Measurements from ENCODE around the gene LRRTM4. TPM values are rescaled to one million over a fixed set of nuclear protein-coding genes. Genes with fewer than 3 reads are reported as not detected.
"Not testable (repeated sequence)": the region's sequence is repeated elsewhere in the genome, so short reads cannot be mapped to it uniquely, and the experiment has no call there.

Gene LRRTM4
- total and polyA plus RNA-seq, 7 experiments from 2014 or later = not detected

DNA sequence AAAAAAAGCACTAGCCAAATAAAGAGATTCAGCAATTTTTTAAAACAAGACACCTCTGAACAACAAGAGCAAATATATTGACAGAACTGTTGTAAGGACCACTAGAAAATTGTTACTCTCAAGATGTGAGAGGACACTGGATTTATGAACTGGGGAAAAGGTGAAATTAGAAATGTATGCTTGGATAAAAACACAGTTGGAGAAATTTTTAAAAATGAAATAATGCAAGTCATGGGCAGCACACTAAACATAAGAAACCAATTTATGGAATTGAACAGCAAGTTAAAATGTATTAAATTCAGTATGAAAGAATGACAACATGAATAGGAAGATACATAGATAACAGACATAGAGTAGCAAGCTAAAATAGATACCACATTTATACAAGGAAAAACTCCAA is 377.4 kb downstream of the LRRTM4 start:
- H3K27me3 ChIP-seq (ENCODE audit: control insufficient read depth in 2 of 2, insufficient read depth in 2 of 2, low read length in 2 of 2) = no peaks in the 10 kb centered on the region
- DNase-seq (no peak), ATAC-seq (no peak)
- Mint-ChIP-seq H3K4me3 (no peak overlapping the region), H3K27me3 (no peaks in the 10 kb centered on the region), H3K4me1 (no peaks in the 10 kb centered on the region), H3K27ac (no peak overlapping the region), H3K9me3 (peaks cover 0 to 19% (median 9%) of the 10 kb centered on the region in 11 donors), H3K36me3 (no peaks in the 10 kb centered on the region)
- no peaks in the 10 kb centered on the region for H3K36me3 ChIP-seq (ENCODE audit: control insufficient read depth in 2 of 3, insufficient read depth in 3 of 3, low read length in 3 of 3)
- intact Hi-C loops (cut with micrococcal nuclease) = no loop called here
- no peak overlapping the region for H3K27ac ChIP-seq (ENCODE audit: low read depth, low read length)
- ChIA-PET CTCF (no interaction called here), POLR2A (no interaction called here)
- no peaks in the 10 kb centered on the region for H3K4me1 ChIP-seq (ENCODE audit: control insufficient read depth in 2 of 2, insufficient read depth in 2 of 2, low read length in 2 of 2)
- no peak overlapping the region for H3K4me3 ChIP-seq (ENCODE audit: low read length)
- no peaks in the 10 kb centered on the region for H3K9me3 ChIP-seq (ENCODE audit: control insufficient read depth in 2 of 3, low read length in 3 of 3)

GRCh38 chr2:77142141-77142540 is 380.0 kb downstream of the LRRTM4 start:
- Mint-ChIP-seq H3K4me3 (no peak overlapping the region), H3K27ac (no peak overlapping the region), H3K27me3 (no peaks in the 10 kb centered on the region), H3K9me3 (peaks cover 0 to 31% (median 14%) of the 10 kb centered on the region in 11 donors), H3K4me1 (no peaks in the 10 kb centered on the region), H3K36me3 (no peaks in the 10 kb centered on the region)
- H3K9me3 ChIP-seq (ENCODE audit: control insufficient read depth in 2 of 3, low read length in 3 of 3) = no peaks in the 10 kb centered on the region
- no peak overlapping the region for H3K4me3 ChIP-seq (ENCODE audit: low read length)
- H3K36me3 ChIP-seq (ENCODE audit: control insufficient read depth in 2 of 3, insufficient read depth in 3 of 3, low read length in 3 of 3) = no peaks in the 10 kb centered on the region
- POLR2A ChIA-PET = no interaction called here
- intact Hi-C loops (cut with micrococcal nuclease) = no loop called here
- CTCF ChIA-PET = no interaction called here
- no peak overlapping the region for H3K27ac ChIP-seq (ENCODE audit: low read depth, low read length)
- DNase-seq (no peak), ATAC-seq (no peak)
- H3K27me3 ChIP-seq (ENCODE audit: control insufficient read depth in 2 of 2, insufficient read depth in 2 of 2, low read length in 2 of 2) = no peaks in the 10 kb centered on the region
- H3K4me1 ChIP-seq (ENCODE audit: control insufficient read depth in 2 of 2, insufficient read depth in 2 of 2, low read length in 2 of 2) = no peaks in the 10 kb centered on the region

DNA sequence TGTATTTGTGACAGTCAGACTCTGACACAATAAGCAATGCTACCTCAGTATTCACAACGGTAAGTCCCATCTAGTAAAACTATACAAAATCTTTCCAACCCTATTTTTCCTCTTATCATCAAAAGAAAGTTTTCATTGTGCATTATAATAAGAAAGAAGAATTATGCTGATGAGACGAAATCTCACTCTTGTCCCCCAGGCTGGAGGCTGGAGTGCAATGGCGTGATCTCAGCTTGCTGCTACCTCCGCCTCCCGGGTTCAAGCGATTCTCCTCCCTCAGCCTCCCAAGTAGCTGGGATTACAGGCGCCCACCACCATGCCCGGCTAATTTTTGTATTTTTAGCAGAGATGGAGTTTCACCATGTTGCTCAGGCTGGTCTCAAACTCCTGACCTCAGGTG is 393.7 kb downstream of the LRRTM4 start:
- H3K9me3 ChIP-seq (ENCODE audit: control insufficient read depth in 2 of 3, low read length in 3 of 3); H3K27ac ChIP-seq (ENCODE audit: low read depth, low read length); H3K36me3 Mint-ChIP-seq; CTCF ChIA-PET; H3K4me1 ChIP-seq (ENCODE audit: control insufficient read depth in 2 of 2, insufficient read depth in 2 of 2, low read length in 2 of 2); H3K27me3 Mint-ChIP-seq; H3K27ac Mint-ChIP-seq; DNase-seq; H3K4me3 Mint-ChIP-seq; POLR2A ChIA-PET; H3K36me3 ChIP-seq (ENCODE audit: control insufficient read depth in 2 of 3, insufficient read depth in 3 of 3, low read length in 3 of 3); H3K4me1 Mint-ChIP-seq; H3K4me3 ChIP-seq (ENCODE audit: low read length); H3K27me3 ChIP-seq (ENCODE audit: control insufficient read depth in 2 of 2, insufficient read depth in 2 of 2, low read length in 2 of 2); intact Hi-C loops (cut with micrococcal nuclease); ATAC-seq: not testable (repeated sequence)
- H3K9me3 Mint-ChIP-seq = peaks cover 1 to 21% (median 8%) of the 10 kb centered on the region in 11 donors

- peaks cover 0 to 23% (median 6%) of the 10 kb centered on the region in 11 donors for H3K9me3 Mint-ChIP-seq
- Histone ChIP-seq H3K4me3 (ENCODE audit: low read length) (no peak overlapping the region), H3K27ac (ENCODE audit: low read depth, low read length) (no peak overlapping the region), H3K27me3 (ENCODE audit: control insufficient read depth in 2 of 2, insufficient read depth in 2 of 2, low read length in 2 of 2) (no peaks in the 10 kb centered on the region), H3K36me3 (ENCODE audit: control insufficient read depth in 2 of 3, insufficient read depth in 3 of 3, low read length in 3 of 3) (no peaks in the 10 kb centered on the region), H3K4me1 (ENCODE audit: control insufficient read depth in 2 of 2, insufficient read depth in 2 of 2, low read length in 2 of 2) (no peaks in the 10 kb centered on the region), H3K9me3 (ENCODE audit: control insufficient read depth in 2 of 3, low read length in 3 of 3) (peaks cover 0 to 5% (median 0%) of the 10 kb centered on the region in 3 experiments)
- no peaks in the 10 kb centered on the region for H3K4me1 Mint-ChIP-seq
- no peak overlapping the region for H3K4me3 Mint-ChIP-seq
- ChIA-PET CTCF (no interaction called here), POLR2A (no interaction called here)
- peaks cover 0 to 3% (median 0%) of the 10 kb centered on the region in 5 donors for H3K36me3 Mint-ChIP-seq
- H3K27ac Mint-ChIP-seq = no peak overlapping the region
- intact Hi-C loops (cut with micrococcal nuclease) = no loop called here
- no peak for ATAC-seq
- H3K27me3 Mint-ChIP-seq = no peaks in the 10 kb centered on the region
- DNase-seq = no peak
These were observed 394.8 kb downstream of the LRRTM4 start for GRCh38 chr2:77127345-77127744.

DNA sequence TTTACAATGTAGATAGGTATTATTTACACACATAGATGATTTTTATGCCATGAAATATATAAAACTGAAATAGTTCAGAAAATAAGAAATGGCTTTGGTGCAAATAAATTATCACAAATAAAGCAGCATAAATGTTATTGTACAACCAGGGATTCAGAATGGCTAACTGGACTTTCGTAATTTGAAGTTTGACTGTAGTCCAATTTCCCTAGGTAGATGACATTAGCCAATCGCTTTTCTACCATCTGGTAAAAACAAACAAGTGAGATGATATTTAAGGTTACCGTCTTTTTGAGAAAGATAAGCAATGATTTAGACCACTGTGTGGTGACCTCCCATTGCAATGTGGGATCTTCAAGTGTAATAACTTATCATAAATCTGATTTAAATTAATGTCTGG is 400.7 kb downstream of the LRRTM4 start:
- ChIA-PET CTCF (no interaction called here), POLR2A (no interaction called here)
- Histone ChIP-seq H3K9me3 (ENCODE audit: control insufficient read depth in 2 of 3, low read length in 3 of 3) (no peaks in the 10 kb centered on the region), H3K27me3 (ENCODE audit: control insufficient read depth in 2 of 2, insufficient read depth in 2 of 2, low read length in 2 of 2) (no peaks in the 10 kb centered on the region), H3K4me1 (ENCODE audit: control insufficient read depth in 2 of 2, insufficient read depth in 2 of 2, low read length in 2 of 2) (no peaks in the 10 kb centered on the region), H3K36me3 (ENCODE audit: control insufficient read depth in 2 of 3, insufficient read depth in 3 of 3, low read length in 3 of 3) (no peaks in the 10 kb centered on the region), H3K27ac (ENCODE audit: low read depth, low read length) (no peak overlapping the region), H3K4me3 (ENCODE audit: low read length) (no peak overlapping the region)
- intact Hi-C loops (cut with micrococcal nuclease) = no loop called here
- ATAC-seq (no peak), DNase-seq (no peak)
- H3K9me3 Mint-ChIP-seq = peaks cover 0 to 19% (median 7%) of the 10 kb centered on the region in 11 donors
- no peaks in the 10 kb centered on the region for H3K27me3 Mint-ChIP-seq
- no peak overlapping the region for H3K27ac Mint-ChIP-seq
- no peak overlapping the region for H3K4me3 Mint-ChIP-seq
- H3K4me1 Mint-ChIP-seq = no peaks in the 10 kb centered on the region
- H3K36me3 Mint-ChIP-seq = no peaks in the 10 kb centered on the region

DNA sequence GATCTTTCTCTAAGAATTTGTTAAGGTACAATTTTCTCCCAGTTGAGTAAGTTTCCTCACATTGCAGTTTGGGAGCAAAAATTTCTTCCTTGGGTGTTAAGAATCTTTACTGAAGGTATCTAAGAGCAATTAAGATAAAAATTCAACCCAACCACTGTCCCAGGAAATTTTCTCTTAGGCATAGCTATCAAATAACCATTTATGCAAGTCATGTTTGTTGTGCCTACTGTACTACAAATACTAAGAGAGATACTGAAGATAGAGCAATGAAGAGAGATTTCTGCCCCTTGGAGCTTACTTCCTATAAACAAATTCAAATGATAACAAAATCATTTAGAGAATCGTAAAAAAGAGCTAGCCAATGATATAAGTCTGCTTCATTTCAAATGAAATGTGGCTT is 402.8 kb downstream of the LRRTM4 start:
- Histone ChIP-seq H3K27me3 (ENCODE audit: control insufficient read depth in 2 of 2, insufficient read depth in 2 of 2, low read length in 2 of 2) (no peaks in the 10 kb centered on the region), H3K4me3 (ENCODE audit: low read length) (no peak overlapping the region), H3K9me3 (ENCODE audit: control insufficient read depth in 2 of 3, low read length in 3 of 3) (no peaks in the 10 kb centered on the region), H3K4me1 (ENCODE audit: control insufficient read depth in 2 of 2, insufficient read depth in 2 of 2, low read length in 2 of 2) (no peaks in the 10 kb centered on the region), H3K27ac (ENCODE audit: low read depth, low read length) (no peak overlapping the region), H3K36me3 (ENCODE audit: control insufficient read depth in 2 of 3, insufficient read depth in 3 of 3, low read length in 3 of 3) (no peaks in the 10 kb centered on the region)
- ATAC-seq (no peak), DNase-seq (no peak)
- H3K4me1 Mint-ChIP-seq = no peaks in the 10 kb centered on the region
- no peaks in the 10 kb centered on the region for H3K27me3 Mint-ChIP-seq
- H3K4me3 Mint-ChIP-seq = no peak overlapping the region
- intact Hi-C loops (cut with micrococcal nuclease) = no loop called here
- CTCF ChIA-PET = no interaction called here
- POLR2A ChIA-PET = no interaction called here
- no peak overlapping the region for H3K27ac Mint-ChIP-seq
- no peaks in the 10 kb centered on the region for H3K36me3 Mint-ChIP-seq
- H3K9me3 Mint-ChIP-seq = peaks cover 0 to 20% (median 6%) of the 10 kb centered on the region in 11 donors

- no peak overlapping the region for H3K4me3 ChIP-seq (ENCODE audit: low read length)
- Mint-ChIP-seq H3K27me3 (no peaks in the 10 kb centered on the region), H3K4me3 (no peak overlapping the region), H3K4me1 (no peaks in the 10 kb centered on the region), H3K9me3 (peaks cover 2 to 25% (median 12%) of the 10 kb centered on the region in 11 donors), H3K27ac (no peak overlapping the region), H3K36me3 (peaks cover 0 to 5% (median 0%) of the 10 kb centered on the region in 5 donors)
- no peaks in the 10 kb centered on the region for H3K27me3 ChIP-seq (ENCODE audit: control insufficient read depth in 2 of 2, insufficient read depth in 2 of 2, low read length in 2 of 2)
- H3K36me3 ChIP-seq (ENCODE audit: control insufficient read depth in 2 of 3, insufficient read depth in 3 of 3, low read length in 3 of 3) = no peaks in the 10 kb centered on the region
- intact Hi-C loops (cut with micrococcal nuclease) = no loop called here
- ATAC-seq = no peak
- ChIA-PET POLR2A (no interaction called here), CTCF (no interaction called here)
- no peak for DNase-seq
- H3K27ac ChIP-seq (ENCODE audit: low read depth, low read length) = no peak overlapping the region
- H3K9me3 ChIP-seq (ENCODE audit: control insufficient read depth in 2 of 3, low read length in 3 of 3) = no peaks in the 10 kb centered on the region
- H3K4me1 ChIP-seq (ENCODE audit: control insufficient read depth in 2 of 2, insufficient read depth in 2 of 2, low read length in 2 of 2) = no peaks in the 10 kb centered on the region
These were observed 413.3 kb downstream of the LRRTM4 start for GRCh38 chr2:77108915-77109314.

Measured in naive thymus-derived CD4-positive, alpha-beta T cell (primary cell).